Kidney tubule cell (primary cell): Measurements from ENCODE around the gene HES2.
"Not testable (repeated sequence)": the region's sequence is repeated elsewhere in the genome, so short reads cannot be mapped to it uniquely, and the experiment has no call there.

ENCODE experiments used
- DNase-seq: peaks from one replicate; pipeline ENCODE4 v3.0.0-alpha.2; 2018; ENCODE audit warnings: low spot score

The HES2 gene

GRCh38 chr1:6389971-6390370, 29.7 kb downstream of the HES2 start:
- DNase-seq, result no peak

GRCh38 chr1:6386371-6386949, 33.3 kb downstream of the HES2 start:
- DNase-seq, result peak; percentile 55

GRCh38 chr1:6385488-6386191, 34.1 kb downstream of the HES2 start:
- DNase-seq, result peak; percentile 92

GRCh38 chr1:6384962-6385361, 34.8 kb downstream of the HES2 start:
- no peak for DNase-seq

GRCh38 chr1:6384135-6384534, 35.6 kb downstream of the HES2 start:
- no peak for DNase-seq

GRCh38 chr1:6380037-6380436, 39.7 kb downstream of the HES2 start:
- DNase-seq, result no peak

- no peak for DNase-seq
Measured at GRCh38 chr1:6378096-6378746, 41.5 kb downstream of the HES2 start.

- peak; percentile 46 for DNase-seq
Measured at GRCh38 chr1:6373961-6374720, 45.6 kb downstream of the HES2 start.

- DNase-seq, result not testable (repeated sequence)
Measured at GRCh38 chr1:6372236-6372635, 47.5 kb downstream of the HES2 start.

GRCh38 chr1:6370006-6370405, 49.7 kb downstream of the HES2 start:
- no peak for DNase-seq

GRCh38 chr1:6367381-6368012, 52.2 kb downstream of the HES2 start:
- no peak for DNase-seq

GRCh38 chr1:6365047-6365446, 54.7 kb downstream of the HES2 start:
- DNase-seq, result no peak

- peak; percentile 65 for DNase-seq
Measured at GRCh38 chr1:6363085-6363884, 56.4 kb downstream of the HES2 start.
